GM18858 (cell line): Measurements from ENCODE around the gene IFITM1.
"Not testable (repeated sequence)": the region's sequence is repeated elsewhere in the genome, so short reads cannot be mapped to it uniquely, and the experiment has no call there.

Experiments
- ATAC-seq: cut with Tn5 transposase; IDR thresholded peaks from one replicate; pipeline ENCODE4 v1.9.1; 2021; ENCODE audit not compliant: unreplicated experiment

IFITM1 gene

GRCh38 chr11:308740-309665, 4.8 kb upstream of the IFITM1 start:
- ATAC-seq, result not testable (repeated sequence)

DNA sequence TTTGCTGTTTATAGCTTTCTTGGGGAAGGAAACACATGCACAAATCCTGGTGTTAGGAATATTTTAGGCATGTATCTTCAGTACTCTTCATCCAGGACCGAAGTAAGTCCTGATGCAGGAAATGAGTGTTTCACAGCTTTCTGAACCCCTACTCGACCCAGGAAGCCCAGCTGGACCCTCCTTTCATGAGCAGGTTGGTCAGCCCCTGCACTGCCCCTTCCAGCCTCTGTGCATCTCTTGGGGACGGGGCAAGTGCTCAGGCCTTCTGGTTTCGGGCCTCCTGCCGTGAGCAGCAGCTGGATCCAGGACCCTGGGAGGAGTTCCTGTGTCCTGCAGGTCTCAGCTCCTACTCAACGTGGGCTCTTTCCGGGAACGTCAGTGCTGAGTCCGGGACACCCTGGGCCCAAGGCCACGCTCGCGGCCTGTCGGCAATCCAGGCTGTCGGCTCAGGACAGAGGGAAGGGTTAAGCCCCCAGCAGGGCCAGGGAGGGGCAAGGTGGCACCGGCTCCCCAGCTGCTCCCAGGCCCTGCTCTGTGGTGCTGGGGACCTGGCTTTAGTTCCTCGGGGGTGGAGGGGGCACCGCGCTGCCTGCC, 3.8 kb upstream of the IFITM1 start:
- not testable (repeated sequence) for ATAC-seq

- ATAC-seq, result not testable (repeated sequence)
These were observed 2.7 kb upstream of the IFITM1 start for GRCh38 chr11:311013-311748.

- ATAC-seq, result no peak
These were observed 1.6 kb upstream of the IFITM1 start for GRCh38 chr11:312092-312816.

GRCh38 chr11:313304-313786, 495 bp upstream of the IFITM1 start:
- no peak for ATAC-seq

- not testable (repeated sequence) for ATAC-seq
These were observed 675 bp downstream of the IFITM1 start for GRCh38 chr11:314554-314875.

- ATAC-seq, result no peak
These were observed 1.2 kb downstream of the IFITM1 start for GRCh38 chr11:315051-315481.

DNA sequence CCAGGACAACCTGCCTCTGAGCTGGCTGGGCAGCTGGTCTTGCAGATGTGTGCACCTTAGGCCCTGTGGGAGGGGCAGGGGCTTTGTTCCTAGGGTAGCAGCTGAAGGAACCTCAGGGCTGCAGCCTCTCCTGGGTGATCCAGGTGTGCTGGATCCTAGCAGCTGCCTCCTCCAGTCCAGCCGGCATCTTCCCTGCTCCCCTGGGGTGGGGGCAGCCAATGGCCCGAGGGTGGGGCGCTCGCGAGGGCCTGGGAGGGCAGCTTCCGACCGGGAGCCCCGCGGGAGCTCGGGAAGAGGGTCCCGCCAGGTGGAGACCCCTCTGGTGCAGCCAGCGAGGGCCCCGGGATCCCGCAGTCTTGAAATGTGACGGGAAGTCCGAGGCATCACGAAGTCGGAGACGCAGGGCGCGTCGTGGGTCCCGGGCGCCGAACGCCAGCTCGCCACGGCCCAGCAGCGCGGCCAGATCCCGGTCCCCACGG, 1.7 kb downstream of the IFITM1 start:
- ATAC-seq, result no peak

GRCh38 chr11:316031-316701, 2.3 kb downstream of the IFITM1 start:
- no peak for ATAC-seq

- no peak for ATAC-seq
These were observed 3.1 kb downstream of the IFITM1 start for GRCh38 chr11:316891-317301.

- not testable (repeated sequence) for ATAC-seq
These were observed 4.0 kb downstream of the IFITM1 start for GRCh38 chr11:317668-318404.

DNA sequence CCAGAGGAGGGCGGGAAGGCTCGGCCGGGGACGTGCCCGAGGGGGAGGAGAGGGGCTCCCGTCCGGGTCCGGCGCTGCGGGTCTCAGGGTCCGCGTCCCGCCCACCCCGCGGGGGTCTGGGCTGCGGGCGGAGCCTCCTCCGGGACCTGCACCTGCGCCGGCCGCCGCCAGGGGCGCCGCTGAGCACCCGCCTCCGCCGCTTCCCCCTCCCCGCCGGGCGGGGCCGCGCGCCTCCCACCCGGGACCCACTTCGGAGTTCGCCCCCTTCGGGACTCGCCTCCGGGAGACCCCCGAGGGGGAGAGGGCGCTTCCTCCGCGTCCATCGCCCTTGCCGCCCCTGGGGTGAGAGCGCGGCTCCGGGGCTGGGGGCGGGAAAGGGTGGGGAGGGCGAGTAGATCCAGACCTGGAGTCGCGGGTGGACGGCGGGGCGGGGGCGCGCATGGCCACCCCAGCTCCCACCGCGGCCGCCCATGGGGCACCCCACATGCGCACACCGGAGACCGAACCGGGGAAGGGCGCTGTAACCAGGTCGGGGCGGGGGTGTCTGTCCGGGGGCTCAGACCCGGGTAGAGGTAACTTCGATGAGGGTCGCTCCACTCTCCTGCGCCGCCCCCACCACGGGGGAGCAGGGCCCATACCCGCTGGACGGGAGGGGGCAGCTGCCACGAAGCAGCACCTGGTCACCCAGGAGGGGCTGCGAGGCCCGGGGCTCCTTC, 4.7 kb downstream of the IFITM1 start:
- ATAC-seq, result not testable (repeated sequence)

GRCh38 chr11:319121-319887, 5.5 kb downstream of the IFITM1 start:
- not testable (repeated sequence) for ATAC-seq

- ATAC-seq, result not testable (repeated sequence)
These were observed 6.0 kb downstream of the IFITM1 start for GRCh38 chr11:319888-320273.

- no peak for ATAC-seq
These were observed 10.3 kb downstream of the IFITM1 start for GRCh38 chr11:324156-324555.

DNA sequence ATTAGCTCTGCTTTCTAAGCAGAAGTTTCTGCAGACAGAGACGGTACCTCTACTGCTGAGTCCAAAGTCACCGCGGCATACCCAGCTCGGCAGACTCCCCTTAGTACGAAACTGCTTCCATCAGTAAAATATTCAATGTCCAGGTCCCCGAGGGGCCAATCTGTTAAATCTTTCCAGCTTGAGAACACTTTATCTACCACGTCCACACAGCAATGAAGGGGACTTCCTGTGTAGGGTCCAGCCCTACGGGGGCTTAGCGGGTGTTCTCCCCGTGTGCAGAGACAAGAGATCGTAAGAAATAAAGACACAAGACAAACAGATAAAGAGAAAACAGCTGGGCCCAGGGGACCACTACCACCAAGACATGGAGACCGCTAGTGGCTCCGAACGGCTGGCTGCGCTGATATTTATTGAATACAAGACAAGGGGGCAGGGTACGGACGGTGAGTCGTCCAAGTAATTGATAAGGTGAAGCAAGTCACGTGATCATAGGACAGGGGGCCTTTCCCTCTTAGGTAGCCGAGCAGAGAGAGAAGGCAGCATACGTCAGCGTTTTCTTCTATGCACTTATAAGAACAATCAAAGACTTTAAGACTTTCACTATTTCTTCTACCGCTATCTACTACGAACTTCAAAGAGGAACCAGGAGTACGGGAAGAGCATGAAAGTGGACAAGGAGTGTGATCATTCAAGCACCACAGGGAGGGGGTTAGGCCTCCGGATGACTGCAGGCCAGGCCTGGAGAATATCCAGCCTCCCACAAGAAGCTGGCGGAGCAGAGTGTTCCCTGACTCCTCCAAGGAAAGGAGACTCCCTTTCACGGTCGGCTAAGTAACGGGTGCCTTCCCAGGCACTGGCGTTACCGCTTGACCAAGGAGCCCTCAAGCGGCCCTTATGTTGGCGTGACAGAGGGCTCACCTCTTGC, 11.0 kb downstream of the IFITM1 start:
- not testable (repeated sequence) for ATAC-seq
